DND-41 (cell line): Measurements from ENCODE around the gene CRYGA.
A peak's percentile ranks its signal among the peaks of the same experiment; 100 is the strongest.

ENCODE experiments used
- ATAC-seq: fragments of 200-7000 bp; cut with Tn5 transposase; 3 replicates; pipeline ENCODE4 v1.9.1; 2021; ENCODE audit warnings: low read depth; ENCODE audit not compliant: insufficient read depth
- DNase-seq: peaks from one replicate; pipeline ENCODE4 v3.0.0-alpha.2; 2020
- H2AFZ ChIP-seq: 2 replicates; pipeline ENCODE4 v1.6.0; 2012; ENCODE audit warnings: low read depth, low read length
- H3K27ac ChIP-seq: 2 replicates; pipeline ENCODE4 v1.5.1; 2012; ENCODE audit warnings: low read length, inconsistent platforms
- H3K27me3 ChIP-seq: fragments of 200-600 bp; sonication (generic); 2 replicates; pipeline ENCODE4 v1.6.0; 2012; ENCODE audit warnings: low read length, mild to moderate bottlenecking, inconsistent platforms; ENCODE audit not compliant: insufficient read depth, poor library complexity
- H3K36me3 ChIP-seq: 2 replicates; pipeline ENCODE4 v1.5.1; 2012; ENCODE audit warnings: low read length, inconsistent platforms; ENCODE audit not compliant: insufficient read depth
- H3K4me1 ChIP-seq: 2 replicates; pipeline ENCODE4 v1.5.1; 2012; ENCODE audit warnings: mild to moderate bottlenecking, low read length; ENCODE audit not compliant: insufficient read depth
- H3K4me2 ChIP-seq: 2 replicates; pipeline ENCODE4 v1.6.0; 2012; ENCODE audit warnings: mild to moderate bottlenecking, moderate library complexity, low read length, inconsistent platforms; ENCODE audit not compliant: insufficient read depth
- H3K4me3 ChIP-seq, 2 experiments: fragments of 200-600 bp in 1 of 2; shearing (Covaris generic) in 1 of 2; 2 replicates each; pipeline ENCODE4 v1.5.1; 2012 to 2016; ENCODE audit warnings: inconsistent platforms in 2 of 2, low read length in 2 of 2, mild to moderate bottlenecking in 2 of 2, low read depth in 1 of 2, moderate library complexity in 1 of 2
- H3K79me2 ChIP-seq: 2 replicates; pipeline ENCODE4 v1.6.0; 2012; ENCODE audit warnings: low read length, inconsistent platforms; ENCODE audit not compliant: insufficient read depth
- H3K9ac ChIP-seq: 2 replicates; pipeline ENCODE4 v1.6.0; 2012; ENCODE audit warnings: low read depth, mild to moderate bottlenecking, inconsistent platforms, low read length, moderate library complexity
- H3K9me3 ChIP-seq: 2 replicates; pipeline ENCODE4 v1.5.1; 2012; ENCODE audit warnings: low read length, moderate library complexity, mild to moderate bottlenecking, inconsistent platforms; ENCODE audit not compliant: insufficient read depth, severe bottlenecking
- H4K20me1 ChIP-seq: 2 replicates; pipeline ENCODE4 v1.6.0; 2012; ENCODE audit warnings: low read length; ENCODE audit not compliant: insufficient read depth
- CTCF ChIP-seq: IDR thresholded peaks from 2 replicates; pipeline ENCODE4 v1.5.1; 2012; ENCODE audit warnings: borderline replicate concordance, low read length, moderate library complexity, mild to moderate bottlenecking; ENCODE audit not compliant: poor library complexity, severe bottlenecking; ENCODE audit errors: extremely low read depth
- EZH2 ChIP-seq: IDR thresholded peaks from 3 replicates; pipeline ENCODE4 v1.6.1; 2012; ENCODE audit warnings: borderline replicate concordance, low read depth, mild to moderate bottlenecking, moderate library complexity, low read length, inconsistent platforms; ENCODE audit not compliant: severe bottlenecking

CRYGA gene

GRCh38 chr2:208175069-208175839, 11.9 kb upstream of the CRYGA start:
- DNase-seq = peak; percentile 77
- Histone ChIP-seq H3K27me3 (peaks cover 3% of the 10 kb centered on the region), H2AFZ (peak overlapping the region; percentile 63), H4K20me1 (no peaks in the 10 kb centered on the region), H3K4me2 (no peak overlapping the region), H3K79me2 (no peaks in the 10 kb centered on the region), H3K4me1 (0 out of 2 replicates have a peak, but pooled peaks cover 2% of the 10 kb centered on the region), H3K36me3 (no peaks in the 10 kb centered on the region), H3K9me3 (no peaks in the 10 kb centered on the region), H3K4me3 (no peak overlapping the region), H3K27ac (no peak overlapping the region), H3K9ac (no peak overlapping the region)
- ATAC-seq = peak; percentile 100
- TF ChIP-seq EZH2 (no peak), CTCF (peak; percentile 93)

GRCh38 chr2:208174144-208174543, 10.8 kb upstream of the CRYGA start:
- Histone ChIP-seq H3K36me3 (no peaks in the 10 kb centered on the region), H3K4me3 (no peak overlapping the region), H4K20me1 (no peaks in the 10 kb centered on the region), H3K4me1 (0 out of 2 replicates have a peak, but pooled peaks cover 2% of the 10 kb centered on the region), H3K4me2 (no peak overlapping the region), H3K27ac (no peak overlapping the region), H3K9ac (no peak overlapping the region), H3K27me3 (peaks cover 4% of the 10 kb centered on the region), H3K9me3 (no peaks in the 10 kb centered on the region), H2AFZ (no peak overlapping the region), H3K79me2 (no peaks in the 10 kb centered on the region)
- no peak for ATAC-seq
- TF ChIP-seq CTCF (no peak), EZH2 (no peak)
- DNase-seq = no peak

GRCh38 chr2:208172125-208172524, 8.7 kb upstream of the CRYGA start:
- Histone ChIP-seq H4K20me1 (no peaks in the 10 kb centered on the region), H3K27ac (no peak overlapping the region), H3K4me1 (0 out of 2 replicates have a peak, but pooled peaks cover 2% of the 10 kb centered on the region), H3K9me3 (no peaks in the 10 kb centered on the region), H2AFZ (no peak overlapping the region), H3K27me3 (peaks cover 4% of the 10 kb centered on the region), H3K4me3 (no peak overlapping the region), H3K4me2 (no peak overlapping the region), H3K36me3 (no peaks in the 10 kb centered on the region), H3K79me2 (no peaks in the 10 kb centered on the region), H3K9ac (no peak overlapping the region)
- no peak for ATAC-seq
- DNase-seq = no peak
- TF ChIP-seq CTCF (no peak), EZH2 (no peak)
